ENCODE results near the gene FBXO36. TPM values are rescaled to one million over a fixed set of nuclear protein-coding genes. Genes with fewer than 3 reads are reported as not detected.
A peak's percentile ranks its signal among the peaks of the same experiment; 100 is the strongest.

The FBXO36 gene
- total RNA-seq, 1 experiment from 2014 or later, result 3.6 TPM

DNA sequence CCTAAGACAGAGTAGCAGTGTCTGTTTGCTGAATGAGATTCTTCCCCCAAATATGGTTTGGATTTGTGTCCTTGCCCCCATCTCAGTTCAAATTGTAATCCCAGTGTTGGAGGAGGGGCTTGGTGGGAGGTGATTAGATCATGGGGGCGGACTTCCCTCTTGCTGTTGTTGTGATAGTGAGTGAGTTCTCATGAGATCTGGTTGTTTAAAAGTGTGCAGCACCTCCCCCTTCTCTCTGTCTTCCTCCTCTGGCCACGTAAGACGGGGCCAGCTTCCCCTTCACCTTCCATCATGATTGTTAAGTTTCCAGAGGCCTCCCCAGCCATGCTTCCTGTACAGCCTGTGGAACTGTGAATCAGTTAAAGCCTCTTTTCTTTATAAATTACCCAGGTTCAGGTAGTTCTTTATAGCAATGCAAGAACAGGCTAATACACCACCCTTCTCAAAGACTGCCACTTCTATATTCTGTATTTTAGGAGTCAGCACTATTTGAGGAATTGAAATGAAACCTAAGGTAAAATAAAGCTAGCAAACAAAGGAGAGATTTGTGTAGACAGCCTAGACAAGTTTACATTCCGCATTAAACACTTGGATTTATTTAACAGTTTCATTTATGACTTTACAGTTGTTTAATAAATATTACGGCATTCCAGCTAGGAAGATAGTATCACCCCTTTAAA, 21.6 kb downstream of the FBXO36 start:
- Histone ChIP-seq H4K20me1 (ENCODE audit: low read length) (no peaks in the 10 kb centered on the region), H3K9ac (ENCODE audit: low read length) (no peak overlapping the region), H2AFZ (ENCODE audit: low read length) (no peak overlapping the region), H3F3A (ENCODE audit: low read length, unreplicated experiment) (no peaks in the 10 kb centered on the region), H3K9me2 (replicated peaks; ENCODE audit: low read length) (no peaks in the 10 kb centered on the region), H3K4me2 (ENCODE audit: low read length) (no peak overlapping the region), H3K27me3 (ENCODE audit: low read length) (no peaks in the 10 kb centered on the region), H3K27ac (ENCODE audit: low read length) (no peak overlapping the region), H3K36me3 (ENCODE audit: low read depth, low read length) (no peaks in the 10 kb centered on the region), H3K79me2 (ENCODE audit: low read length) (no peaks in the 10 kb centered on the region), H3K9me3 (ENCODE audit: low read length) (no peaks in the 10 kb centered on the region), H3K4me3 (ENCODE audit: low read length) (no peak overlapping the region), H3K4me1 (ENCODE audit: insufficient read depth, low read length) (no peaks in the 10 kb centered on the region)
- DNase-seq, result no peak
- intact Hi-C loops (cut with micrococcal nuclease), result no loop called here
- ATAC-seq, result no peak
- CTCF ChIA-PET, result no interaction called here
- BruUV-seq (replicated peaks), result no TSS peak
- TF ChIP-seq, protein P1, sequence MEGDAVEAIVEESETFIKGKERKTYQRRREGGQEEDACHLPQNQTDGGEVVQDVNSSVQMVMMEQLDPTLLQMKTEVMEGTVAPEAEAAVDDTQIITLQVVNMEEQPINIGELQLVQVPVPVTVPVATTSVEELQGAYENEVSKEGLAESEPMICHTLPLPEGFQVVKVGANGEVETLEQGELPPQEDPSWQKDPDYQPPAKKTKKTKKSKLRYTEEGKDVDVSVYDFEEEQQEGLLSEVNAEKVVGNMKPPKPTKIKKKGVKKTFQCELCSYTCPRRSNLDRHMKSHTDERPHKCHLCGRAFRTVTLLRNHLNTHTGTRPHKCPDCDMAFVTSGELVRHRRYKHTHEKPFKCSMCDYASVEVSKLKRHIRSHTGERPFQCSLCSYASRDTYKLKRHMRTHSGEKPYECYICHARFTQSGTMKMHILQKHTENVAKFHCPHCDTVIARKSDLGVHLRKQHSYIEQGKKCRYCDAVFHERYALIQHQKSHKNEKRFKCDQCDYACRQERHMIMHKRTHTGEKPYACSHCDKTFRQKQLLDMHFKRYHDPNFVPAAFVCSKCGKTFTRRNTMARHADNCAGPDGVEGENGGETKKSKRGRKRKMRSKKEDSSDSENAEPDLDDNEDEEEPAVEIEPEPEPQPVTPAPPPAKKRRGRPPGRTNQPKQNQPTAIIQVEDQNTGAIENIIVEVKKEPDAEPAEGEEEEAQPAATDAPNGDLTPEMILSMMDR (conservative IDR thresholded peaks at IDR 0.05; ENCODE audit: low read depth, low read length), result no peak
- no peak for TF ChIP-seq EZH2phosphoT487 (IDR thresholded peaks at IDR 0.05; ENCODE audit: borderline replicate concordance, low read length)
- no peak for TF ChIP-seq EZH2 (IDR thresholded peaks at IDR 0.05; ENCODE audit: low read length, unreplicated experiment)
- POLR2A ChIA-PET (ENCODE audit: unreplicated experiment), result no interaction called here

- ChIA-PET CTCF (no interaction called here), POLR2A (ENCODE audit: unreplicated experiment) (no interaction called here)
- Histone ChIP-seq H3K9ac (ENCODE audit: low read length) (no peak overlapping the region), H3K4me3 (ENCODE audit: low read length) (no peak overlapping the region), H2AFZ (ENCODE audit: low read length) (no peak overlapping the region), H3K27me3 (ENCODE audit: low read length) (no peaks in the 10 kb centered on the region), H3K4me2 (ENCODE audit: low read length) (no peak overlapping the region), H3K79me2 (ENCODE audit: low read length) (no peaks in the 10 kb centered on the region), H3K9me3 (ENCODE audit: low read length) (no peaks in the 10 kb centered on the region), H3F3A (ENCODE audit: low read length, unreplicated experiment) (no peaks in the 10 kb centered on the region), H3K27ac (ENCODE audit: low read length) (no peak overlapping the region), H4K20me1 (ENCODE audit: low read length) (no peaks in the 10 kb centered on the region), H3K9me2 (replicated peaks; ENCODE audit: low read length) (no peaks in the 10 kb centered on the region), H3K4me1 (ENCODE audit: insufficient read depth, low read length) (no peaks in the 10 kb centered on the region), H3K36me3 (ENCODE audit: low read depth, low read length) (no peaks in the 10 kb centered on the region)
- intact Hi-C loops (cut with micrococcal nuclease), result no loop called here
- TF ChIP-seq, protein P1 (conservative IDR thresholded peaks at IDR 0.05; ENCODE audit: low read depth, low read length), result no peak
- TF ChIP-seq EZH2phosphoT487 (IDR thresholded peaks at IDR 0.05; ENCODE audit: borderline replicate concordance, low read length), result no peak
- TF ChIP-seq EZH2 (IDR thresholded peaks at IDR 0.05; ENCODE audit: low read length, unreplicated experiment), result no peak
- no peak for DNase-seq
- no peak for ATAC-seq
- no TSS peak for BruUV-seq (replicated peaks)
Observed at GRCh38 chr2:229945975-229946374, 23.7 kb downstream of the FBXO36 start.

DNA sequence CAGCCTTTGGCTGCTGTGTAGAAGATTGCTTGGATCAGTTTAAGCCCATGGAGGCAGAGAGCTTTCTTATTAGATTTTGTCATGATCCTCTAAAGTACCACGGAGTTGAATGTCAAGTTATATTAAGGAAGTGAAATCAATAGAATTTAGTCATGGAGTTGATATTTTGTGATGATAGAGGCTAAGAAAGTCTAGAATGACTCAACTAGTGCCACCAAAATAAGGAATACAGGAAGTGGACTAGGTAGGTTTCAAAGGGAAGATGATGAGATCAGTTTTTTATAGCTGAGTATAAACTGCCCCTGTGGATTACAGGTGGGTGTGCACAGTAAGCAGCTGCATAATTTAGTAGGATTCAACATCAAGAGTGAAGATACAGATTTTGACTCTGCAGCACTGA, 25.2 kb downstream of the FBXO36 start:
- Histone ChIP-seq H3K27me3 (ENCODE audit: low read length) (no peaks in the 10 kb centered on the region), H3K27ac (ENCODE audit: low read length) (no peak overlapping the region), H3K9ac (ENCODE audit: low read length) (no peak overlapping the region), H3K4me3 (ENCODE audit: low read length) (no peak overlapping the region), H3K79me2 (ENCODE audit: low read length) (no peaks in the 10 kb centered on the region), H3K36me3 (ENCODE audit: low read depth, low read length) (no peaks in the 10 kb centered on the region), H3F3A (ENCODE audit: low read length, unreplicated experiment) (no peaks in the 10 kb centered on the region), H4K20me1 (ENCODE audit: low read length) (no peaks in the 10 kb centered on the region), H2AFZ (ENCODE audit: low read length) (no peak overlapping the region), H3K9me2 (replicated peaks; ENCODE audit: low read length) (no peaks in the 10 kb centered on the region), H3K9me3 (ENCODE audit: low read length) (no peaks in the 10 kb centered on the region), H3K4me2 (ENCODE audit: low read length) (no peak overlapping the region), H3K4me1 (ENCODE audit: insufficient read depth, low read length) (no peaks in the 10 kb centered on the region)
- DNase-seq (no peak), ATAC-seq (peak; percentile 38)
- TF ChIP-seq EZH2 (IDR thresholded peaks at IDR 0.05; ENCODE audit: low read length, unreplicated experiment), result no peak
- TF ChIP-seq, protein P1 (conservative IDR thresholded peaks at IDR 0.05; ENCODE audit: low read depth, low read length), result no peak
- TF ChIP-seq EZH2phosphoT487 (IDR thresholded peaks at IDR 0.05; ENCODE audit: borderline replicate concordance, low read length), result no peak
- BruUV-seq (replicated peaks), result no TSS peak
- intact Hi-C loops (cut with micrococcal nuclease), result no loop called here
- POLR2A ChIA-PET (ENCODE audit: unreplicated experiment), result no interaction called here
- CTCF ChIA-PET, result no interaction called here

Measured in PC-3 (cell line).